HepG2 (cell line): ENCODE results near the gene IPO5. TPM values are rescaled to one million over a fixed set of nuclear protein-coding genes. Genes with fewer than 3 reads are reported as not detected.
"Not testable (repeated sequence)": the region's sequence is repeated elsewhere in the genome, so short reads cannot be mapped to it uniquely, and the experiment has no call there.

ENCODE experiments used
- BCL6 ChIP-seq: IDR thresholded peaks from 2 replicates; pipeline ENCODE4 v1.6.1; 2016; ENCODE audit warnings: missing genetic modification reagents, missing compliant biosample characterization
- ELF3 ChIP-seq: IDR thresholded peaks from 2 replicates; pipeline ENCODE4 v1.6.1; 2016; ENCODE audit warnings: missing genetic modification reagents, missing compliant biosample characterization
- FOXP1 ChIP-seq, 2 experiments: fragments of 450-650 bp in 1 of 2; IDR thresholded peaks; 2 replicates each; pipeline ENCODE4 v1.6.1; 2017 to 2018; ENCODE audit warnings: antibody characterized with exemption in 1 of 2
- HDAC2 ChIP-seq: sonication (generic); formaldehyde crosslinking; IDR thresholded peaks from 2 replicates; pipeline ENCODE4 v1.4.0; 2020; ENCODE audit warnings: missing genetic modification reagents
- HNF4A ChIP-seq: sonication (generic); formaldehyde crosslinking; IDR thresholded peaks from 2 replicates; pipeline ENCODE4 v1.4.0; 2020; ENCODE audit warnings: missing genetic modification reagents
- HOXA3 ChIP-seq: sonication (generic); formaldehyde crosslinking; IDR thresholded peaks from 2 replicates; pipeline ENCODE4 v1.5.0; 2020; ENCODE audit warnings: missing genetic modification reagents
- MED1 ChIP-seq: sonication (generic); formaldehyde crosslinking; IDR thresholded peaks from 2 replicates; pipeline ENCODE4 v1.4.0; 2020; ENCODE audit warnings: missing genetic modification reagents
- RCOR2 ChIP-seq: IDR thresholded peaks from 2 replicates; pipeline ENCODE4 v1.6.1; 2016; ENCODE audit warnings: missing biosample characterization, missing genetic modification reagents
- RXRB ChIP-seq: IDR thresholded peaks from 2 replicates; pipeline ENCODE4 v1.6.1; 2016; ENCODE audit warnings: borderline replicate concordance, missing genetic modification reagents, missing compliant biosample characterization
- SALL1 ChIP-seq: sonication (generic); formaldehyde crosslinking; IDR thresholded peaks from 2 replicates; pipeline ENCODE4 v1.8.0; 2022; ENCODE audit warnings: mild to moderate bottlenecking, missing genetic modification reagents
- SMYD3 ChIP-seq: sonication (generic); formaldehyde crosslinking; IDR thresholded peaks from 2 replicates; pipeline ENCODE4 v1.8.1; 2023; ENCODE audit warnings: mild to moderate bottlenecking, missing genetic modification reagents
- SOX6 ChIP-seq, 2 experiments: fragments of 450-650 bp in 1 of 2; sonication (generic) in 1 of 2; formaldehyde crosslinking in 1 of 2; IDR thresholded peaks; 2 replicates each; pipeline versions ENCODE4 v1.4.0 to v1.6.1; 2017 to 2020; ENCODE audit warnings: antibody characterized with exemption in 1 of 2, mild to moderate bottlenecking in 1 of 2, missing genetic modification reagents in 1 of 2
- TBL1XR1 ChIP-seq: fragments of 150-350 bp; IDR thresholded peaks from 2 replicates; pipeline ENCODE4 v1.6.1; 2014; ENCODE audit warnings: borderline replicate concordance, low read length; ENCODE audit not compliant: partially characterized antibody
- TEAD3 ChIP-seq: optimal IDR thresholded peaks from 2 replicates; pipeline ENCODE3; 2016; ENCODE audit warnings: borderline replicate concordance
- TFDP2 ChIP-seq: sonication (generic); formaldehyde crosslinking; IDR thresholded peaks from 2 replicates; pipeline ENCODE4 v1.4.0; 2020; ENCODE audit warnings: missing genetic modification reagents
- THAP9 ChIP-seq: sonication (generic); formaldehyde crosslinking; IDR thresholded peaks from 2 replicates; pipeline ENCODE4; 2020; ENCODE audit warnings: missing genetic modification reagents, mild to moderate bottlenecking, borderline replicate concordance
- ZBTB38 ChIP-seq: sonication (generic); formaldehyde crosslinking; IDR thresholded peaks from 2 replicates; pipeline ENCODE4 v1.5.1; 2020; ENCODE audit warnings: mild to moderate bottlenecking, missing genetic modification reagents
- ZGPAT ChIP-seq: IDR thresholded peaks from 2 replicates; pipeline ENCODE4 v1.6.1; 2016; ENCODE audit warnings: mild to moderate bottlenecking
- ZNF574 ChIP-seq: sonication (generic); formaldehyde crosslinking; IDR thresholded peaks from 2 replicates; pipeline ENCODE4 v1.4.0; 2020; ENCODE audit warnings: missing genetic modification reagents
- polyA plus RNA-seq, 8 experiments: library from polyadenylated mRNA; depleted of rRNA in 3 of 8; stranded (reverse) in 7 of 8; unstranded in 1 of 8; fragments of >200 nt; fragmentation: Illumina TruSeq in 4 of 8; extraction: Trizol in 4 of 8; gene quantifications; 2 replicates each; pipeline versions ENCODE4 v1.2.1 to v1.2.3, GENCODE V29; 2011 to 2016; ENCODE audit warnings: low read depth in 4 of 8, missing spikeins in 1 of 8, mixed read lengths in 1 of 8; ENCODE audit not compliant: insufficient read depth in 1 of 8
- total RNA-seq, 5 experiments: library from RNA; depleted of rRNA; stranded (reverse); fragments of >200 nt; fragmentation: Illumina TruSeq; extraction: Trizol; gene quantifications; 2 replicates each; pipeline ENCODE4 v1.2.3, GENCODE V29; 2016; ENCODE audit warnings: low read depth in 1 of 5
- TF ChIP-seq, protein P1 (sequence below): sonication (generic); formaldehyde crosslinking; IDR thresholded peaks from 2 replicates; pipeline ENCODE4 v1.8.0; 2022; ENCODE audit warnings: missing genetic modification reagents, mild to moderate bottlenecking, moderate library complexity, borderline replicate concordance

The IPO5 gene
- total and polyA plus RNA-seq, 2 of the 13 experiments (the other 11 are each of a cell fraction or from before 2014, with no cell fraction given) = 155 to 242 TPM

DNA sequence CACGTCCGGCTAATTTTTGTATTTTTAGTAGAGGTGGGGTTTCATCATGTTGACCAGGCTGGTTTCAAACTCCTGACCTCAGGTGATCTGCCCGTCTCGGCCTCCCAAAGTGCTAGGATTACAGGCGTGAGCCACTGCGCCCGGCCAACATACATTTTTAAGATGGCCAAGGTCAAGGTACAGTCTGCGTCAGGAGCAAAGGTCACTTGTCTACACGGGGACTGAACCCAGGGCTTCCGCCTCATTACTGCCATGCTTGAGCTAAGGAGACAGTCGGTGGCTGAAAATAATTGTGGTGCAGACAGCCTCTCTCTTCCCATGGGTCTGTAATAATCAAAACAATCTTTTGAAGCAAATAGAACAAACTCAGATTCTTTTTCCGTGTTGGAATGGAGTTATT, 94.3 kb downstream of the IPO5 start (continued):
- peak; percentile 51; the same call in 1 of the 2 replicates for TF ChIP-seq ZBTB38
- TF ChIP-seq HOXA3 (CRISPR knock-in tag) = peak; percentile 75
- TF ChIP-seq, protein P1, sequence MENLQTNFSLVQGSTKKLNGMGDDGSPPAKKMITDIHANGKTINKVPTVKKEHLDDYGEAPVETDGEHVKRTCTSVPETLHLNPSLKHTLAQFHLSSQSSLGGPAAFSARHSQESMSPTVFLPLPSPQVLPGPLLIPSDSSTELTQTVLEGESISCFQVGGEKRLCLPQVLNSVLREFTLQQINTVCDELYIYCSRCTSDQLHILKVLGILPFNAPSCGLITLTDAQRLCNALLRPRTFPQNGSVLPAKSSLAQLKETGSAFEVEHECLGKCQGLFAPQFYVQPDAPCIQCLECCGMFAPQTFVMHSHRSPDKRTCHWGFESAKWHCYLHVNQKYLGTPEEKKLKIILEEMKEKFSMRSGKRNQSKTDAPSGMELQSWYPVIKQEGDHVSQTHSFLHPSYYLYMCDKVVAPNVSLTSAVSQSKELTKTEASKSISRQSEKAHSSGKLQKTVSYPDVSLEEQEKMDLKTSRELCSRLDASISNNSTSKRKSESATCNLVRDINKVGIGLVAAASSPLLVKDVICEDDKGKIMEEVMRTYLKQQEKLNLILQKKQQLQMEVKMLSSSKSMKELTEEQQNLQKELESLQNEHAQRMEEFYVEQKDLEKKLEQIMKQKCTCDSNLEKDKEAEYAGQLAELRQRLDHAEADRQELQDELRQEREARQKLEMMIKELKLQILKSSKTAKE = peak; percentile 88
- TF ChIP-seq BCL6 (CRISPR knock-in tag) = peak; percentile 53; the same call in 1 of the 2 replicates
- peak; percentile 87 for TF ChIP-seq HNF4A (CRISPR knock-in tag)
- TF ChIP-seq TBL1XR1 = peak; percentile 59
- TF ChIP-seq FOXP1, SOX6 (IDR thresholded peaks at IDR 0.05): not testable (repeated sequence)
- TF ChIP-seq FOXP1 (CRISPR knock-in tag; IDR thresholded peaks at IDR 0.05) = peak; percentile 58; the same call in 1 of the 2 replicates
- TF ChIP-seq SALL1 = peak; percentile 82
- TF ChIP-seq SMYD3 (CRISPR knock-in tag) = peak; percentile 47; the same call in 1 of the 2 replicates
- TF ChIP-seq TFDP2 (CRISPR knock-in tag) = peak; percentile 13; the same call in 1 of the 2 replicates
- TF ChIP-seq RCOR2 (CRISPR knock-in tag) = peak; percentile 61
- TF ChIP-seq SOX6 (CRISPR knock-in tag; IDR thresholded peaks at IDR 0.05) = 0 out of 2 replicates have a peak, but pooled peaks have one; percentile 29
- TF ChIP-seq TEAD3 (CRISPR knock-in tag) = peak; percentile 75
- TF ChIP-seq ZGPAT (CRISPR knock-in tag) = peak; percentile 50; the same call in 1 of the 2 replicates
- 0 out of 2 replicates have a peak, but pooled peaks have one; percentile 38 for TF ChIP-seq HDAC2 (CRISPR knock-in tag)
- peak; percentile 81 for TF ChIP-seq RXRB (CRISPR knock-in tag)
- TF ChIP-seq ZNF574 (CRISPR knock-in tag) = peak; percentile 25; the same call in 1 of the 2 replicates
- peak; percentile 42; the same call in 1 of the 2 replicates for TF ChIP-seq THAP9
- TF ChIP-seq ELF3 (CRISPR knock-in tag) = peak; percentile 71
- TF ChIP-seq MED1 = peak; percentile 56; the same call in 1 of the 2 replicates
